ENCODE data around the gene IGF2BP3.
"Not testable (repeated sequence)": the region's sequence is repeated elsewhere in the genome, so short reads cannot be mapped to it uniquely, and the experiment has no call there.

The IGF2BP3 gene

GRCh38 chr7:23470330-23471105 is at the start of gene IGF2BP3:
Gene IGF2BP3, minus strand, starts transcription at chr7:23470491. Its CDS starts 381 bp downstream, at chr7:23470110.
- Histone ChIP-seq H3K27me3 (ENCODE audit: insufficient read depth, poor library complexity, severe bottlenecking) (no peaks in the 10 kb centered on the region), H3K4me1 (ENCODE audit: insufficient read depth, poor library complexity, severe bottlenecking) (peaks cover 25% of the 10 kb centered on the region), H3K36me3 (ENCODE audit: low read depth) (peaks cover 21% of the 10 kb centered on the region), H3K9me3 (ENCODE audit: severe bottlenecking) (no peaks in the 10 kb centered on the region), H3K4me3 (ENCODE audit: severe bottlenecking) (peak within 1 kb of the TSS; percentile 56), H3K27ac (ENCODE audit: poor library complexity, severe bottlenecking) (peak within 1 kb of the TSS; percentile 92)
- peak; percentile 95 for DNase-seq (ENCODE audit: low spot score)
- no peak for TF ChIP-seq CTCF (IDR thresholded peaks at IDR 0.05; ENCODE audit: poor library complexity, severe bottlenecking)
- peak; percentile 15 for ATAC-seq (ENCODE audit: low read depth)

- Histone ChIP-seq H3K9me3 (ENCODE audit: severe bottlenecking) (no peaks in the 10 kb centered on the region), H3K4me1 (ENCODE audit: insufficient read depth, poor library complexity, severe bottlenecking) (peaks cover 8% of the 10 kb centered on the region), H3K36me3 (ENCODE audit: low read depth) (peaks cover 95% of the 10 kb centered on the region), H3K27me3 (ENCODE audit: insufficient read depth, poor library complexity, severe bottlenecking) (no peaks in the 10 kb centered on the region), H3K27ac (ENCODE audit: poor library complexity, severe bottlenecking) (peak overlapping the region; percentile 71), H3K4me3 (ENCODE audit: severe bottlenecking) (no peak overlapping the region)
- no peak for DNase-seq (ENCODE audit: low spot score)
- TF ChIP-seq CTCF (IDR thresholded peaks at IDR 0.05; ENCODE audit: poor library complexity, severe bottlenecking) = no peak
- no peak for ATAC-seq (ENCODE audit: low read depth)
These were observed 44.5 kb upstream of the IGF2BP3 start for GRCh38 chr7:23514755-23515154.

GRCh38 chr7:23513746-23514145 is 43.5 kb upstream of the IGF2BP3 start:
- not testable (repeated sequence) for H3K4me3 ChIP-seq (ENCODE audit: severe bottlenecking); H3K4me1 ChIP-seq (ENCODE audit: insufficient read depth, poor library complexity, severe bottlenecking); DNase-seq (ENCODE audit: low spot score); H3K9me3 ChIP-seq (ENCODE audit: severe bottlenecking); H3K27me3 ChIP-seq (ENCODE audit: insufficient read depth, poor library complexity, severe bottlenecking)
- peak overlapping the region; percentile 71 for H3K27ac ChIP-seq (ENCODE audit: poor library complexity, severe bottlenecking)
- peaks cover 95% of the 10 kb centered on the region for H3K36me3 ChIP-seq (ENCODE audit: low read depth)
- ATAC-seq (ENCODE audit: low read depth) = peak; percentile 35; the same call in 2 of the 3 replicates

- H3K27me3 ChIP-seq (ENCODE audit: insufficient read depth, poor library complexity, severe bottlenecking) = no peaks in the 10 kb centered on the region
- H3K4me1 ChIP-seq (ENCODE audit: insufficient read depth, poor library complexity, severe bottlenecking) = peaks cover 4% of the 10 kb centered on the region
- no peak for ATAC-seq (ENCODE audit: low read depth)
- TF ChIP-seq CTCF (IDR thresholded peaks at IDR 0.05; ENCODE audit: poor library complexity, severe bottlenecking) = no peak
- no peak overlapping the region for H3K27ac ChIP-seq (ENCODE audit: poor library complexity, severe bottlenecking)
- H3K9me3 ChIP-seq (ENCODE audit: severe bottlenecking) = no peaks in the 10 kb centered on the region
- H3K36me3 ChIP-seq (ENCODE audit: low read depth) = no peaks in the 10 kb centered on the region
- no peak overlapping the region for H3K4me3 ChIP-seq (ENCODE audit: severe bottlenecking)
- no peak for DNase-seq (ENCODE audit: low spot score)
These were observed 23.7 kb upstream of the IGF2BP3 start for GRCh38 chr7:23494009-23494408.

- Histone ChIP-seq H3K27ac (ENCODE audit: poor library complexity, severe bottlenecking) (peak overlapping the region; percentile 72), H3K36me3 (ENCODE audit: low read depth) (no peaks in the 10 kb centered on the region), H3K4me3 (ENCODE audit: severe bottlenecking) (peak overlapping the region; percentile 51), H3K4me1 (ENCODE audit: insufficient read depth, poor library complexity, severe bottlenecking) (peaks cover 4% of the 10 kb centered on the region), H3K27me3 (ENCODE audit: insufficient read depth, poor library complexity, severe bottlenecking) (no peaks in the 10 kb centered on the region), H3K9me3 (ENCODE audit: severe bottlenecking) (no peaks in the 10 kb centered on the region)
- TF ChIP-seq CTCF (IDR thresholded peaks at IDR 0.05; ENCODE audit: poor library complexity, severe bottlenecking) = no peak
- no peak for ATAC-seq (ENCODE audit: low read depth)
- DNase-seq (ENCODE audit: low spot score) = no peak
These were observed 21.2 kb upstream of the IGF2BP3 start for GRCh38 chr7:23491502-23491901.
